ENCODE measurements around the gene ATG13.

Gene ATG13

GRCh38 chr11:46684367-46684766 lies 67.0 kb downstream of the ATG13 start:
- Histone ChIP-seq H3K9me2 (replicated peaks; ENCODE audit: insufficient read depth, low read length) (no peaks in the 10 kb centered on the region), H2AFZ (ENCODE audit: low read length) (no peak overlapping the region), H3K9me3 (replicated peaks; ENCODE audit: insufficient read depth, low read length) (no peaks in the 10 kb centered on the region), H3K36me3 (replicated peaks; ENCODE audit: insufficient read depth, low read length) (no peaks in the 10 kb centered on the region), H3K4me3 (ENCODE audit: low read length) (no peak overlapping the region), H3K4me1 (ENCODE audit: low read length) (no peaks in the 10 kb centered on the region), H3K27ac (ENCODE audit: low read length) (no peak overlapping the region), H3K27me3 (replicated peaks; ENCODE audit: insufficient read depth, low read length) (no peaks in the 10 kb centered on the region), H3F3A (ENCODE audit: insufficient read depth, low read length) (no peaks in the 10 kb centered on the region), H3K79me2 (ENCODE audit: low read length) (no peaks in the 10 kb centered on the region), H3K9ac (ENCODE audit: low read length) (no peak overlapping the region), H4K20me1 (ENCODE audit: insufficient read depth, low read length) (no peaks in the 10 kb centered on the region), H3K4me2 (ENCODE audit: low read depth, low read length) (no peak overlapping the region)
- DNase-seq = no peak
- no peak for TF ChIP-seq EZH2 (optimal IDR thresholded peaks at IDR 0.05; ENCODE audit: low read depth, low read length)
- no peak for TF ChIP-seq EZH2phosphoT487 (IDR thresholded peaks at IDR 0.05; ENCODE audit: low read length)
- no peak for TF ChIP-seq CTCF (IDR thresholded peaks at IDR 0.05; ENCODE audit: low read length)

GRCh38 chr11:46686886-46687795 lies 69.8 kb downstream of the ATG13 start:
- TF ChIP-seq EZH2phosphoT487 (IDR thresholded peaks at IDR 0.05; ENCODE audit: low read length) (no peak), EZH2 (optimal IDR thresholded peaks at IDR 0.05; ENCODE audit: low read depth, low read length) (no peak), CTCF (IDR thresholded peaks at IDR 0.05; ENCODE audit: low read length) (no peak)
- no peaks in the 10 kb centered on the region for H3K36me3 ChIP-seq (replicated peaks; ENCODE audit: insufficient read depth, low read length)
- H3K9me3 ChIP-seq (replicated peaks; ENCODE audit: insufficient read depth, low read length) = no peaks in the 10 kb centered on the region
- H3K27ac ChIP-seq (ENCODE audit: low read length) = no peak overlapping the region
- DNase-seq = no peak
- H4K20me1 ChIP-seq (ENCODE audit: insufficient read depth, low read length) = no peaks in the 10 kb centered on the region
- no peaks in the 10 kb centered on the region for H3K27me3 ChIP-seq (replicated peaks; ENCODE audit: insufficient read depth, low read length)
- no peak overlapping the region for H3K9ac ChIP-seq (ENCODE audit: low read length)
- H3K4me3 ChIP-seq (ENCODE audit: low read length) = no peak overlapping the region
- no peaks in the 10 kb centered on the region for H3K4me1 ChIP-seq (ENCODE audit: low read length)
- no peak overlapping the region for H2AFZ ChIP-seq (ENCODE audit: low read length)
- no peaks in the 10 kb centered on the region for H3K9me2 ChIP-seq (replicated peaks; ENCODE audit: insufficient read depth, low read length)
- no peak overlapping the region for H3K4me2 ChIP-seq (ENCODE audit: low read depth, low read length)
- H3F3A ChIP-seq (ENCODE audit: insufficient read depth, low read length) = no peaks in the 10 kb centered on the region
- no peaks in the 10 kb centered on the region for H3K79me2 ChIP-seq (ENCODE audit: low read length)

- H2AFZ ChIP-seq (ENCODE audit: low read length) = no peak overlapping the region
- H3K4me3 ChIP-seq (ENCODE audit: low read length) = no peak overlapping the region
- no peaks in the 10 kb centered on the region for H3K79me2 ChIP-seq (ENCODE audit: low read length)
- no peaks in the 10 kb centered on the region for H4K20me1 ChIP-seq (ENCODE audit: insufficient read depth, low read length)
- no peaks in the 10 kb centered on the region for H3K4me1 ChIP-seq (ENCODE audit: low read length)
- H3K9ac ChIP-seq (ENCODE audit: low read length) = no peak overlapping the region
- no peaks in the 10 kb centered on the region for H3K36me3 ChIP-seq (replicated peaks; ENCODE audit: insufficient read depth, low read length)
- H3K4me2 ChIP-seq (ENCODE audit: low read depth, low read length) = no peak overlapping the region
- H3K27me3 ChIP-seq (replicated peaks; ENCODE audit: insufficient read depth, low read length) = no peaks in the 10 kb centered on the region
- H3K9me2 ChIP-seq (replicated peaks; ENCODE audit: insufficient read depth, low read length) = no peaks in the 10 kb centered on the region
- no peaks in the 10 kb centered on the region for H3K9me3 ChIP-seq (replicated peaks; ENCODE audit: insufficient read depth, low read length)
- H3F3A ChIP-seq (ENCODE audit: insufficient read depth, low read length) = no peaks in the 10 kb centered on the region
- no peak for TF ChIP-seq EZH2 (optimal IDR thresholded peaks at IDR 0.05; ENCODE audit: low read depth, low read length)
- TF ChIP-seq CTCF (IDR thresholded peaks at IDR 0.05; ENCODE audit: low read length) = no peak
- TF ChIP-seq EZH2phosphoT487 (IDR thresholded peaks at IDR 0.05; ENCODE audit: low read length) = no peak
- no peak for DNase-seq
- H3K27ac ChIP-seq (ENCODE audit: low read length) = no peak overlapping the region
These were observed 73.3 kb downstream of the ATG13 start for GRCh38 chr11:46690702-46691101.

All from MM.1S (cell line).